LNCaP clone FGC (cell line): ENCODE data around the gene CASZ1.

Source experiments
- DNase-seq: peaks from one replicate; pipeline ENCODE4 v3.0.0-alpha.2; 2011; ENCODE audit warnings: low read depth
- H3K4me3 ChIP-seq: 2 replicates; pipeline ENCODE4 v1.5.1; 2011; ENCODE audit warnings: mild to moderate bottlenecking, low read depth, low read length, control low read depth
- TF ChIP-seq, protein P1 (sequence below): IDR thresholded peaks from 2 replicates; pipeline ENCODE4 v1.5.1; 2012; ENCODE audit warnings: mild to moderate bottlenecking; ENCODE audit not compliant: control insufficient read depth, insufficient read depth; ENCODE audit errors: extremely low read depth

CASZ1 gene

GRCh38 chr1:10830961-10831668, 34.7 kb upstream of the CASZ1 start:
- H3K4me3 ChIP-seq: no peak overlapping the region
- DNase-seq: no peak
- TF ChIP-seq, protein P1, sequence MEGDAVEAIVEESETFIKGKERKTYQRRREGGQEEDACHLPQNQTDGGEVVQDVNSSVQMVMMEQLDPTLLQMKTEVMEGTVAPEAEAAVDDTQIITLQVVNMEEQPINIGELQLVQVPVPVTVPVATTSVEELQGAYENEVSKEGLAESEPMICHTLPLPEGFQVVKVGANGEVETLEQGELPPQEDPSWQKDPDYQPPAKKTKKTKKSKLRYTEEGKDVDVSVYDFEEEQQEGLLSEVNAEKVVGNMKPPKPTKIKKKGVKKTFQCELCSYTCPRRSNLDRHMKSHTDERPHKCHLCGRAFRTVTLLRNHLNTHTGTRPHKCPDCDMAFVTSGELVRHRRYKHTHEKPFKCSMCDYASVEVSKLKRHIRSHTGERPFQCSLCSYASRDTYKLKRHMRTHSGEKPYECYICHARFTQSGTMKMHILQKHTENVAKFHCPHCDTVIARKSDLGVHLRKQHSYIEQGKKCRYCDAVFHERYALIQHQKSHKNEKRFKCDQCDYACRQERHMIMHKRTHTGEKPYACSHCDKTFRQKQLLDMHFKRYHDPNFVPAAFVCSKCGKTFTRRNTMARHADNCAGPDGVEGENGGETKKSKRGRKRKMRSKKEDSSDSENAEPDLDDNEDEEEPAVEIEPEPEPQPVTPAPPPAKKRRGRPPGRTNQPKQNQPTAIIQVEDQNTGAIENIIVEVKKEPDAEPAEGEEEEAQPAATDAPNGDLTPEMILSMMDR: no peak

DNA sequence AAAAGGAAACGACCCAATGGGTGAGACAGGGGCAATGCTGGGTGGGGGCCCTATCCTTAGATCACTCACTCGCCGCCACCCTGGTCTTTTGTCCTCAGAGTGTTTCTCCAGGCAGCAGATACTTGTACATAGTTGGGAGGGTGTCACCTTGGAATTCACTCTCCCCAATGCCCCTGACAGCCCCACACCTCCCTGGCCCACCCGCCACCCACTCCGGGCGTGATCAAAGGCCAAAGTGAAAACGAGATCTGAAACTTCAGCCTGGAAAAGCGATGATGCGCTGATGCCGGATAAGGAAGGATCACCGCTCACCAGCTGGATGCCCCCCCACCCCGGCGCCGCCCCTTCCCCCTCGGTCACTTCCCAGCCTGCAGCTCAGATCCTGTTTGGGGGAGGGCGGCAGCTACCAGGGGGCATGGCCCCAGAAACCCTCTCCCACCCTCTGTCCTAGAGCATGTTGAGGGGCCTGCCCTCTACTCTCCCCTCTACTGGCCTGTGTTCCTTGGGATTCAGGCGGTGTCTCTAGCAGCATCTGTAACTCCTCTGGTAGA, 33.6 kb upstream of the CASZ1 start:
- no peak overlapping the region for H3K4me3 ChIP-seq
- DNase-seq: no peak

DNA sequence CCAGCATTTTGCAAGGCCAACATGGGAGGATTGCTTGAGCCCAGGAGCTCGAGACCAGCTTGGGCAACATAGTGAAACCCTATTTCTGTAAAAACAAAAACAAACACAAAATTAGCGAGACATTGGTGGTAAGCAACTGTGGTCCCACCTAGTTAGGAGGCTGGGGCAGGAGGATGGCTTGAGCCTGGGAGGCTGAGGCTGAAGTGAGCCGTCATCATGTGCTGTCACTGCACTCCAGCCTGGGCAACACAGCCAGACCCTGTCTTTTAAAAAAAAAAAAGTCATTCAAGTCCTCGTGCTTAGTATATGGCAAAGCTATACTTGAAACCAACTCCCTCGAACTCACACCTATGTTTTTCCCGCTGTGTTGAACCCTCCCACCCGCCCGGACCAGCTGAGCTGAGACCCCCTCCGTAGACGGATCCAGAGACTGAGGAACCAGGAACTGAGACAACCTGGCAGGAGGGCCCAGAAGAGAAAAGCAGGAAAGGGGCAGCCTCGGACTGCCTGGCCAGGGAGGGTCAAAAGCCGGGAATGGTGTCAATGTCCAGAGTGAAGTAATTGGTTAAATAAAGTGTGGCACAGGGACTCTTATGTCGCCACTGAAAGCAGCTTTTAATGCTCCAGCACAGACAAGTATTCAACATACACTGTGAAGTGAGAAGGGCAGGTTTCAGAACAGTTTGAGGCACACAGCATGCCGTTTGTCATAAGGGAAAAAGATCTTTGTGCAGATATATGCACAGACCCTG, 32.8 kb upstream of the CASZ1 start:
- TF ChIP-seq, protein P1: no peak
- DNase-seq: no peak
- no peak overlapping the region for H3K4me3 ChIP-seq

More for the DNA sequence above, 33.6 kb upstream of the CASZ1 start:
- TF ChIP-seq, protein P1: no peak

DNA sequence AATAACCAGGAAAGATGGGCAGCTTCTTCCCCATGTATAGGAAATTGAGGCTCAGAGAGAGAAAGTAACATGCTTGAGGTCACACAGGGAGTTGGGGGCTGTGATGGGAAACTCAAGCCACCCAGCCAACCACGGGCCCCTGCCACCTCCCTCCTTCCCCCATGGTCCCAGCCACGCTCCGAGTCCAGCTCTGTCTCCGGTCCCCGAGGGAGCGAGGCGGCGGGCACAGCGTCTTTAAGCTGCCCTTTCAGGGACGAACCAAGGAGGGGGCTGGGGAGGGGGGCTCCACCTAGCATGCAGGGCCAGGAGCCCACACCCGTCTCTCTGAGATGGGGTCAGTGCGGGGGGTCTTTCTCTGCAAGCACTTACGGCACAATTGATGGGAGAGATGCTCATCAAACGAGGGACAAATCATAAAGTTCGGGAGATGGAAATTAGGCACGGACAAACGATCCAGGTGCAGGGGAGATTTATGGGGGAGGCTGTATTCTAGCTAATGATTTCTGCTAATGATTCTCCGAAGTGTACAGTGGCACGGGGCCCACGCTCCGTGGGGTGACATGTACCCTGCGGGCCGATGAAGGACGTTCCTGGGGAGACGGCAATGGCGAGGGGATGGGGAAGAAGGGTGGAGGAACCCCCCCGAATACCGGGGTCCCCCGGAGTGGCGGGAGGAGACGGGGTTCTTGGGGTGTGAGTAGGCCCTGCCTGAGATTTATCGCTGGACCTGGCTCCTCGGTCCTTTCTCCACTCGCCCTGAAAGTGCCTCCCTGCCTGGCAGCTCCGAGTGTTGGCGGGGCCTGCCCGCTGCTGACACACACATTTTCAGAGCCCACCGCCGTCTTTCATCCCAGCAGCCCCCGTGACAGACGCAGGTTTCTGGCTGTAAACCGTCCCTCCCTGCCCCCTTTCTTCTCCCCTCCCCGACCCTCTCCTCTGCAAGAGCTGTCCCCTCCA, 31.2 kb upstream of the CASZ1 start:
- no peak for DNase-seq

DNA sequence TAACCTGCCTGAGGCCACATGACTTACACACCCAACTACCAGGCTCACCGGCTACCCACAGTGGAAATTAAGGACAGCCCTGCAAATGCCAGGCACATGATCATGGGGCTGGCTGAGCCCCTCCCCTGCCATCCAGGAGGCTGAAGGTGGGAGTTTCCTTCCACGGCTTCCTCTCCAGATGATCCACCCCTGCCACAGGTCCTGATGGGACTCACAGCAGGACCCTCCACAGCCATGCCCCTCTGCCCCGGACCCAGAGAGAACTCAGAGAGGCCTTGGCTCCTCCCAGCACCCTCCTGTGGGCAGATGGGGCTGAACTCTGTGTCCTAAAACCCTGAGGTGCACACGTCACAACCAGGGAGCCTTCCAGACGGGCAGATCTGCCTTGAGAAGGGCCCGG, 29.1 kb upstream of the CASZ1 start:
- no peak for DNase-seq
- no peak overlapping the region for H3K4me3 ChIP-seq
- TF ChIP-seq, protein P1: no peak

More for the DNA sequence above, 31.2 kb upstream of the CASZ1 start:
- TF ChIP-seq, protein P1: no peak
- no peak overlapping the region for H3K4me3 ChIP-seq

GRCh38 chr1:10824821-10825540, 28.5 kb upstream of the CASZ1 start:
- no peak for DNase-seq
- TF ChIP-seq, protein P1: no peak
- H3K4me3 ChIP-seq: no peak overlapping the region
